RCC 7860 (cell line): ENCODE measurements around the gene SPATA16.
"Not testable (repeated sequence)": the region's sequence is repeated elsewhere in the genome, so short reads cannot be mapped to it uniquely, and the experiment has no call there.

ENCODE experiments used
- DNase-seq: peaks from one replicate; pipeline ENCODE4 v3.0.0-alpha.2; 2015; ENCODE audit warnings: low spot score
- FAIRE-seq: peaks from 2 replicates; lab custom pipeline; 2012; peaks lifted over from hg19 to GRCh38; lab: Jason Lieb, UNC

SPATA16 gene, protein sequence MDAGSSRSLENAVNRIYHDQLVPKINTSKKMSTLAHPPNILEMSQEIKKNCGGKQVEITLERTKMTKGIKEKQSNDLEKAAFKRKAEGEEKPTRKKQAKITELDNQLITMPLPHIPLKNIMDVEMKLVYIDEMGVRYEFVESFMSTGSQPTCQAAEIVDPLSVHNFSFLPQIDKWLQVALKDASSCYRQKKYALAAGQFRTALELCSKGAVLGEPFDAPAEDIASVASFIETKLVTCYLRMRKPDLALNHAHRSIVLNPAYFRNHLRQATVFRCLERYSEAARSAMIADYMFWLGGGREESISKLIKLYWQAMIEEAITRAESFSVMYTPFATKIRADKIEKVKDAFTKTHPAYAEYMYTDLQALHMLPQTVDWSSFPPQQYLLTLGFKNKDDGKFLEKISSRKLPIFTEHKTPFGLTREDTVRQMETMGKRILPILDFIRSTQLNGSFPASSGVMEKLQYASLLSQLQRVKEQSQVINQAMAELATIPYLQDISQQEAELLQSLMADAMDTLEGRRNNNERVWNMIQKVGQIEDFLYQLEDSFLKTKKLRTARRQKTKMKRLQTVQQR

DNA sequence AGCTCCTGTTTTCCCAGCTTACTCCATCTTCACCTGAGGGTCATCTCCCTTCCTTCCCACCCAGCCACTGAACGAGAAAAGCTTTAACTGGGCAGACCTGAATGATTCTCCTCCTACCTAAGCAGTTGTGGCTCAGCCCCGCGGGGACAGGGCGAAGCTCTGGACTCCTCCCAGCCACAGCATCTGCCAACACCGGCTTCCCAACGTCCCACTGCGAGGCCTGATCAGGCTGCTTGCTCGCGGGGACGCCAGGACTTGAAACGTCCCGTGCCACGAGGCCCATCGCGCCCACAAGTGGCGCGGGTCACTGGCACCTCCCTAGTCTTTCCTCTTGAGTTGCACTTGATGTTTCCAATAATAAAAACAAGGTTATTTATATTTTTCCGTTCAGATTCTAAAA is at the start of gene SPATA16:
SPATA16 (minus strand) TSS at position 250 of the 400 bp plus-strand sequence. CDS start 23,504 bp downstream, outside the sequence.
- DNase-seq: no peak
- no peak for FAIRE-seq

DNA sequence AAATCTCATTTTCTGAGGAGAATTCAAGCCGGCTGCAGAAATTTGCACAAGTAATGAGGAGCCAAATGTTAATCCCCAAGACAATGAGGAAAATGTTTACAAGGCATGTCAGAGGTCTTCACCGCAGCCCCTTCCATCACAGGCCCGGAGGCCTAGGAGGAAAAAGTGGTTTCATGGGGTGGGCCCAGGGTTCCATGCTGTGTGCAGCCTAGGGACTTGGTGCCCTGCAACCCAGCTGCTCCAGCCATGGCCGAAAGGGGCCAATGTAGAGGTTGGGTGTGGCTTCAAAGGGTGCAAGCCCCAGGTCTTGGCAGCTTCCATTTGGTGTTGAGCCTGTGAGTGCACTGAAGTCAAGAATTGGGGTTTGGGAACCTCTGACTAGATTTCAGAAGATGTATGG is 42.0 kb upstream of the SPATA16 start:
- not testable (repeated sequence) for FAIRE-seq, DNase-seq

DNA sequence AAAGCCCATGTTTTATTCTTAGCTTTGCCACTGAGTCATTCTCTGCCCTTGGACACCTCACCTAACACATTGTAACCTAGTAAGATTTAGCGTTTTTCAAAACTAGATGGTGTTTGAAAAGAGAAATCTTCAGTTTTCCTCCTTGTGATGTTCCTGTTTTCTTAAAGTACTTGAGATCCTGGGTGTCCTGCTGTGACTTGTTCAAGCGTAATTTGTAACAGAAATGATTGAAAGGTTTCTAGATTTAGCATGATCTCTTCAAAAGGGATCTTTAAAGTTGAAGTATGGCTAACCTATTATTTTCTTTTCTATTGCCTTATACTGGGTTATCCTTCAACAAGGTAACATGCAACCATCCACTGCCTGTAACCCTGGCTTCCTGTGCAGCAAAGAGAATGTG is 32.6 kb upstream of the SPATA16 start:
- DNase-seq (no peak), FAIRE-seq (no peak)

DNA sequence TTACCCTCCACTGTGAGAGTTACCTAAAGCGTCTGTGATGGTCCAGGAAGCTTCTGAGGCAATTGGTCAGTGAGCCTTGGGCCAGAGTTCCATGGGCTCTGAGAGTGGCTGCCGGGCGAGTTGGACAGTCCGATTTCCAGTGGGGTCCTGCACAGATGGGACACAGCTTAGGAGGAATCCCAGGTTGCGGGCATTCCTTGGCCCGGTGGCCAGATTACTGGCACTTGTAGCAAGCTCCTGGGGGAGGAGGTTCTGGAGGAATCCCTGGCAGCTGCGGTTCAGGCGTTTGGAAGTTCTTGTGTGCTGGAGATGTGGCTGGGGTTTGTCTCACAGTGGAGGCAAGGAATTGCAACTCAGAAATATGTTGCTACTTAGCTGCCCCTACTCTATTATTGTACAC is 18.1 kb upstream of the SPATA16 start:
- not testable (repeated sequence) for DNase-seq, FAIRE-seq

DNA sequence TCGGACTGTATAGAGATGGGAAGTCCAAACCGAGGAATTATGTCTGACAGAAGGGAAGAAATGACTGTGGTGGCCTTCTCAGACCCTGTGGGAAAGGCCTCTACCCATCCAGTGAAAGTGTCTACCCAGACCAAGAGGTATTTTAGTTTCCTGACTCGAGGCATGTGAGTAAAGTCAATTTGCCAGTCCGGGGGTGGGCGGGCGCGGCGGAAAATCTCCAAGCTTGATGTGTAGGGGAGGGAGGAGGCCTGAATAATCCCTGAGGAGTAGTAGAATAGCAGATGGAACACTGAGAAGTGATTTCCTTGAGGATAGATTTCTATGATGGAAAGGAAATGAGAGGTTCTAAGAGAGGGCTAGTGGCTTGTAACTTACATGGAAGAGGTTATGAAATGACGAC is 15.5 kb upstream of the SPATA16 start:
- DNase-seq, FAIRE-seq: not testable (repeated sequence)

DNA sequence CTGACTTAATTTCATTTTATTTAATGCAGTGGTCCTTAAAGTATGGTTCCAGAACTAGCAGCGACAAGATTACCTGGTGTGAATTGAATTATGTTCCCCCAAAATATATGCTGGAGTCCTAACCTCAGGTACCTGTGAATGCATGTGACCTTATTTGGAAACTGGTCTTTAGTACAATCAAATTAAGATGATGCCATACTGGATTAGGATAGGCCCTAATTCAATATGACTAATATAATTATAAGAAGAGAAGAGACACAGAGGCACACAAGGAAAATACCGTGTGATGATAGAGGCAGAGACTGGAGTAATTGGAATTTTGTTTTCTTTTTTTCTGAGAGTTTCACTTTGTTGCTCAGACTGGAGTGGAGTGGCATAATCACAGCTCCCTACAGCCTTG is 12.6 kb upstream of the SPATA16 start:
- no peak for DNase-seq
- FAIRE-seq: no peak

DNA sequence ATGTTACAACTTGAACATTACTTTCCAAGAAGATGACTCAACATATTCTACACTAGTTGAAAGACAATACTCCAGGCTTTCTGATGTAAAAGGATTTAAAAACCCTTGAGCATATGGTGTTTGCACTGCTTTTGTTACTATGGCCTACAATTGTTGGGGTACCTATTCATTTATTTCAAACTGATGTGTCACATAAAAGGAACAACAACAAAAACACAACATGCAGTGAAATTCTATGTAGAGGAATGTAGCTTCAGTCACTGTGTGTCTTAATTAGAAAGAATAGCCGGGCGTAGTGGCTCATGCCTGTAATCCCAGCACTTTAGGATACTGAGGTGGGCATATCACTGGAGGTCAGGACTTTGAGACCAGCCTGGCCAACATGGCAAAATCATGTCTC is 1.6 kb downstream of the SPATA16 start:
- DNase-seq (no peak), FAIRE-seq (no peak)

DNA sequence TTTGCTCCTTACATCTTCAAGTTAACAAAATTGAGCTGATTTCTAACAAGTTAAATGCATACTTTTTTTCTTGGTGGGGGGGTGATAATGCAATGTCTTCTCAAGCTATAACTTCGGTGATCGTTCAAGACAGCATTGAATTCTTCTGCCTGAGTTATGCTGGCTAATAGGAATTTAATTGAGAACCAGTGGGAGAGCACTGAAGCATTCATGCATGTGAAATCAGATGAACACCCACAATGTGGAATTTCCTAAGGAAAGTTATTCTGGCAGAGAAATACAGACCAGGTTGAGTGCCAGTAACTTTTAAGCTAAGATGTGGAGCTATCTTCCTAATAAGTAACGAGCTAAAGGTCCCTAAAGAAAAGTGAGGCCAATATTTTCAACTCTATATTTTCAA is 3.0 kb downstream of the SPATA16 start:
- FAIRE-seq: peak; percentile 74

DNA sequence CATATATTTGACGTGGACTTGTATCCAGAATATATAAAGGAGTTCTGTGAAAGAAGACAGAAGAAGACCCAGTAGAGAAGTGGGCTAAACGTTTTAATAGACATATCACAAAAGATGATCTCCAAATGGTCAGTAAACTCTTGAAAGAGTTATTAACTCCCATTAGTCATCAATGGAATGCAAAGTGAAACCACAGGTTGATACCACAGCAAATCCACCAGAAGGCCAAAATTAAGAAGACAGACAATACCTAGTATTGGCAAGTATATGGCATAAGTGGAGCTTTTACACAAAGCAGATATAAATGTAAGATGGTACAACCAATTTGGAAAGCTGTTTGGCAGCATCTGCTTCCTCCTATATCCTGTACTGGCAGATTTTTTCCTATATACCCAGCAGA is 6.0 kb downstream of the SPATA16 start:
- DNase-seq (no peak), FAIRE-seq (peak; percentile 44)

More for the DNA sequence above, 3.0 kb downstream of the SPATA16 start:
- peak; percentile 37 for DNase-seq

DNA sequence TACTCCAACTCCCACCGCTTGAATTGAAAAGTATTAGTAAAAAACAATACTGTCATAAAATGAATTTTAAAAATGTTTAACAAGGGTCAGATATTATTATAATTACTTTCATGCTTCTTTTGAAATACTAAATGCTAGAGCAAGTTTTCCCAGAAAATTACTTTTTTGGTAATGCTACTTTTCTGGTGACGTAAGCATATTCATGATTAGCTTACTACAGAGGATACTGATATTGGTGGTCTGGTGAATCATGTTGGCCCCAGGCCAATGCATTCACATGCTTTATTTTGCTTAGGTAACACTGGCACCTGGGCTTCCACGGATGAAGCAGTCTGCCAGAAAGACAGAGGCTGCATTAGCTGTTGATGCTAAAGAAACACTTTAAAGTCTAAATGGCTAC is 12.4 kb downstream of the SPATA16 start:
- DNase-seq (no peak), FAIRE-seq (no peak)

DNA sequence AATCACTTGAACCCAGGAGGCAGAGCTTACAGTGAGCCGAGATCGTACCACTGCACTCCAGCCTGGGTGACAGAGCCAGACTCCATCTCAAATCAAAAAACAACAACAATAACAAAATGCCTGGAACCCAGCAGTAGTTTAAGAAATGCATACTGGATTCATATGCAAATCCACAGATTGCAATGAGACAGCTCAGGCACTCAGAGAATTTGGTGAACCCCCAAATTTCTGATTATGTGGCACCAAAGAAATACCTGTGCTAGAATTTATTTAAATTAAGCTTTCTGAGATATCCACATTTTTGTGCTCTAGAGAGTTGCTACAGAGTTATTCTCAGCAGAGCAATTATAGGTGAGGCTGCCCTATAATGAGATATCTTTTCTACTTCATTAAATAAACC is 29.7 kb downstream of the SPATA16 start:
- FAIRE-seq (no peak), DNase-seq (no peak)

DNA sequence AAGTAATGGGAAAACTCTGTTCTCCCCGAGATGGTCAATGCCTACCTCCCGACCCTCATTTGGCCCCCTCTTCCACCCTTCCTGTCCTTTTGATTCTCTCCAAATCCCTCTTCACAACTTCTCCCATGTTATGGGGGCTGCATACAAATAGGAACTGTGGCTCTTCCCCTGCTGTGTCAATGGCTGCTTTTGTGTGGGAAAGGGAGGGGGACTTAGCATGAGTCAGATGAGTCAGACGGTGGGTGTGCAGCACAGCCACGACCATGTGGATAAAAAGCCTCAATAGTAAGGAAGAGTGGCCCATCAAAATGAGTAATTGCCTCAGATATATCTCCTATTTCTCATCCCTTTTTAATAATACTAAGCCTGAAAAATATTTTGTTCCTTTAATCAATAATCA is 31.9 kb downstream of the SPATA16 start:
- DNase-seq (no peak), FAIRE-seq (no peak)

DNA sequence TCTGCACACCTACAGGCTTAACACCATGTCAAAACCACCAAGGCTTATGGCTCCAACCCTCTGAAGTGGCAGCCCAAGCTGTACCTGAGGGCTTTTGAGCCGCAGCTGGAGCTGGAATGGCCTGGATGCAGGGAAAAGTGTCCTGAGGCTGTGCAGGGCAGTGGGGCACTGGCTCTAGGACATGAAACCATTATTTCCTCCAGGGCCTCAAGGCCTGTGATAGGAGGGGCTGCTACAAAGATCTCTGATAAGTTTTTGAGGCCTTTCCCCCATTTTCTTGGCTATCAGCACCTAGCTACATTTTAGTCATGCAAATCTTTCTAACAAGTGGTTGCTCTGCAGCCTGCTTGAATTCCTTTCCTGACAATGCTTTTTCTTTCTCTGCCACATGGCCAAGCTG is 37.6 kb downstream of the SPATA16 start:
- DNase-seq (no peak), FAIRE-seq (no peak)

DNA sequence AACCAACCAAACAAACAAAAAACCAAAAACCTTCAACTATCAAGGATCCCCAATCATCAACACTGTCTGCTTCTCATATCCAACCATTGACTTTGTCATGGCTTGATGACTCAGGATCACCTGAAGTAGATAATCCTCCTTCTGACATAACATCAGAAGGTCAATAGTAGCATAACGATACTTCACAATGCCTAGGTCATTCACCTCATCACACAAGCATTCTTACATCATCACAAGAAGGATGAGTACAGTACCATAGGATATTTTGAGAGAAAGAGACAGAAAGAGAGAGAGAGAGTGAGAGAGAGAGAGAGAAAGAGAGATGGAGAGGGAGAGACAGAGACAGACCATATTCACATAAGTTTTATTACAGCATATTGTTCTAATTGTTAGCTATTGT is 42.1 kb downstream of the SPATA16 start:
- no peak for FAIRE-seq
- no peak for DNase-seq

DNA sequence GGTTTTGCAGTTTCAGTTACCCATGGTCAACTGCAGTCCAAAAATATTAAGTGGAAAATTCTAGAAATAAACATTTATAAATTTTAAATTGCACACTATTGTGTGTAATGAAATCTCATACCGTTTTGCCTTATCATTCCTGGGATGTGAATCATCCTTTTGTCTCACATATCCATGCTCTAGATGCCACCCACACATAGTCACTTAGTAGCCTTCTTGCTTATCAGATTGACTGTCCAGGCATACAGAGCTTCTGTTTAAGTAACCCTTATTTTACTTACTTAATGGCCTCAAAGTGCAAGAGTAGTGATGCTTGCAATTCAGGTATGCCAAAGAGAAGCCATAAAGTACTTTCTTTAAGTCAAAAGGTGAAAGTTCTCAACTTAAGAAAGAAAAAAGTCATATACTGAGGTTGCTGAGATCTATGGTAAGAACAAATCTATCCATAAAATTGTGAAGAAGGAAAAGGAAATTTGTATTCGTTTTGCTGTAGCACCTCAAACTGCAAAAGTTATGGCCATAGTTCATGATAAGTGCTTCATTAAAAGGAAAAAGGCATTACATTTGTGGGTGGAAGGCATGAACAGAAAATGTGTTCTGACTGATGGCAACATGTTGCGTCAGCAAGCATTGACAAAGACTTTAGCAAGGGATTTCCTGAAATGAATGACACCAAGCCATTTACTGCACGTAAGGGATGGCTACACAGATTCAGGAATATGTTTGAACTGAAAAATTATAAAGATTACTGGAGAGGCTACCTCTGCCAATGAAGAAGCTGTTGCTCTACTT is 43.8 kb downstream of the SPATA16 start:
- DNase-seq (peak; percentile 52), FAIRE-seq (no peak)

DNA sequence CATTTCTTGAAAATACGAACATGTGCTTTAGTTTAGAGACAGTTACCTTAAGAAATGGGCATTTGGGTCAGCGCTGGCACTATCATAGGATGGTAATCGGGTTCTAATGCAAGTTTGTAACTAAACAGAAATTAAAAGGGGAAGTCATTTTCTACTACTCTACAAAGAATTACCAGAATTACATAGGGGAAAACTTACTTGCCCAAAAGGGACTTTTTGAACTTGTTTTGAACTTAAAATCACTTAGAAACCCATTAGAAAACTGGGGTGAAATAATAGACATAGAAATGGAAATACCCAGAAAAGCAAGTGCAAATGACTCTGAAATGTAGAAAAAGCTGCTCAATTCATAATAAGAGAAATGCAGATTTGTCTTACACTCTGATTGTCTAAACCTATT is 44.9 kb downstream of the SPATA16 start:
- FAIRE-seq: no peak
- no peak for DNase-seq

DNA sequence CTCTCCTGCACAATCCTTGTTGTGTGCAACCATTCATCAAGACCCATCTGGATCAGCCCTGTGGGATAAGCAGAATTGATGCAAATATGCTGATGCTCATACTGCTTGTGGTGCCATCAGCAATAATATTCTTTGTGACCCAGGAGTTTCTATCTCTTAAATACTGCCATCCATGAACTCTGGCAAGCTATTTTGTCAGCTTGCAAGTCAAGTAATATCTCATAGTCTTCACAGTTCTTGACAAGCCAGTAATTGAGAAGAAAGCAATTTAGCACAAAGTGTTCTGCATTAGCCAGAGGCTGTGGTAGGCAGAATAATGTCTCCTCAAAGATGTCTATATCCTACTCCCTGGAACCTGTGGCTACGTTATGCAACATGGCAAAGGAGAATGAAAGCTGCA is 49.0 kb downstream of the SPATA16 start:
- no peak for DNase-seq
- no peak for FAIRE-seq

DNA sequence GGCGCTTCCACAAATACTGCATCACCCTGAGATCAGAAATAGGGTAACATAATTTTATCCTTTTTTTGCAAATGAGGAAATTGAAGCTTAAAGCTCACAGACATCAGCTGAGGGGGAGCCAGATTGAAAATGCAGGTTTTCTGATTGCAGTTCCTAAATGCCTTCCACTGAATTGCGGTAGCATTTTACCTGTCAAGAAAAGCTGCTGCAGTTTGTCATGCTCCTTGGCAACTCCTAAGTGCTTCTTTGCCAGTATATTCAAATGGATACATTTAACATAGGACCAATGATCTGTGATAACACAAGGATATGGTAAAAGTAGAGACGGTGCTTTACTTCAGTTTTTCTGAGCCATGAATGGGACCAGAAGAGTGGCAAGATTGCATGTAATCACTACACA is 50.5 kb downstream of the SPATA16 start:
- DNase-seq (no peak), FAIRE-seq (no peak)

DNA sequence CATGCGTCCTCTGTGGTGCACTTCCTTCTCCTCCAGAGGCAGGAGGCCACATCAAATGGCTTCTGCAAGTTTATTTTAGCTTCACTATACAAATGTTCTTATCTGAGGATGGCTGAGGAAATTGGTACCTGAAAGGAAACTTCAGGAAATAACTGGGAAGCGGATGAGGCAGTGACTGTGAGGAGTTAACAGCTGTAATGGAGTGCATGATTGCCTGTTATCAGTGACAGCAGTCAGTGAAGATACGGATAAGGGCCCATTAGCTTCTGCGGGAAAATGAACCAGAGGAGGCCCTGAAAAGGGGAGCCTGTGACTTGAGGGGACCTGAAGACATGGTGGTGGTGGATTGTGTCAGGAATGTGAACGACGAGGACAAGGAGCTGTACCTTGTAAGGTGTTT is 51.8 kb downstream of the SPATA16 start:
- FAIRE-seq (no peak), DNase-seq (no peak)

DNA sequence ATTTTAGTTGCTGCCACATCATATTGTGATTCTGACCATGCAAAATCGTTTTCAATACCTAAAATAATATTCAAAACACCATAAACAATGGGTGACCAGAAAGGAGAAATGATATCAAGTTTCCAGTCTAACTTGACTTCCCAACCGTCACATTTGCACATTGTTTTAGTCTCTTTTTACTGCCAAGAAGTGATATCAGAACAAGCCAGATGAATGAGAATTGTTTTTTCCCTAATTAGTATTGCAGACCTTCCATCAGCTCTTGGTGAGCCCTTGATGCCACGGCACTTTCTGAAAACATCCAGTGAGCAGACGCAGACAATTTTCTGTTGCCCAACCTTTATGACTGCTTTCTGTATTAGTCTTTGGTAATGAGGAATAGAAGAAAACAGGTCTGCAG is 62.5 kb downstream of the SPATA16 start:
- DNase-seq (no peak), FAIRE-seq (no peak)

DNA sequence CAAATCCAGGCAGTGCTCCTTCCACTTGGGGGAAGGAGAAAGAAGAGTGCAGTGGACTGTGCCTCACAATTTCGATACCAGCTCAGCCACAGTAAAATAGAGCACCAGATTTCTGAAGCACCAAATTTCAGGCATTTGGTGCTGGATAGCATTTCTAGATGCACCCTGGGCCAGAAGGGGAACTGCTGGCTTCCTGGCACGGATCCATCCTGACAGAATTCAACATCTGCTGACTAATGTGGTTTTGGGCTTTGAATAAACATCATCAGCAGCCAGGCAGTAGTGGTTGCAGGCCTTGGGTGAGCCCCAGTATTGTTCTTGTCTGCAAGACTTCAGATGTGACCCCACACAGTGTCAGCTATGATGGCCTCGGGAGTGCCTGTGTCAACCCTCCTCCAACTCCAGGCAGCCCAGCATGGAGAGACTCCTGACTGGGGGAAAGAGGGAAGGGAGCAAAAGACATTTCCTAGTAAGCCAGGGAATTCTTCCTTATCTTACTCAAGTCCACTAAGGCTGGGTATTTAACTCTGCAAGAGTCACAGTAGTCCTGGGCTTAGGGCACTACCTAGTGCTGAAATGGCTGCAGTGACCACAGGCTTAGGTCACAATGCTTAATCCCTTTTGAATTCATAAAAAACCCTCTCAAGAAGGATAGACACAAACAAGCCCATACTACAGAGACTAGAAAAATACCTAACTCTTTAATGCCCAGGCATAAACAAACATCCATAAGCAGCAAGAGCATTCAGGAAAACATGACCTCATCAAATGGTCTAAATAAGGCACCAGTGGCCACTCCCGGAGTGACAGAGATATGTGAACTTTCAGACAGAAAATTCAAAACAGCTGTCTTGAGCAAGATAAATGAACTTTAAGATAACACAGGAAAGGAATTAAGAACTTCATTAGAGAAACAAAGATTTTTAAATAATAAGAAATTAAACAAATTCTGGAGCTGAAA is 74.7 kb downstream of the SPATA16 start:
- DNase-seq (no peak), FAIRE-seq (no peak)
